Dermis microvascular lymphatic vessel endothelial cell (primary cell): Measurements from ENCODE around the gene NWD2. TPM values are rescaled to one million over a fixed set of nuclear protein-coding genes. Genes with fewer than 3 reads are reported as not detected.
"Not testable (repeated sequence)": the region's sequence is repeated elsewhere in the genome, so short reads cannot be mapped to it uniquely, and the experiment has no call there.

ENCODE experiments used
- DNase-seq, 2 donors: peaks; one replicate each; pipeline versions ENCODE4 v3.0.0 to v3.0.0-alpha.2; 2010; ENCODE audit warnings: low read depth in 2 of 2
- total RNA-seq: library from RNA; depleted of rRNA; stranded (reverse); fragments of >200 nt; gene quantifications from 2 replicates; pipeline ENCODE4 v1.2.1, GENCODE V29; 2014

NWD2 gene
- total RNA-seq, 1 donor from 2014 or later = not detected

GRCh38 chr4:37392521-37393255 lies 148.1 kb downstream of the NWD2 start:
- DNase-seq = peak in 1 of 2 donors; percentile 7

GRCh38 chr4:37393321-37393720 lies 148.8 kb downstream of the NWD2 start:
- no peak for DNase-seq

- no peak for DNase-seq
Measured at GRCh38 chr4:37393889-37394288, 149.3 kb downstream of the NWD2 start.

GRCh38 chr4:37397505-37397904 lies 153.0 kb downstream of the NWD2 start:
- DNase-seq = no peak

- DNase-seq = no peak
Measured at GRCh38 chr4:37400241-37400881, 155.8 kb downstream of the NWD2 start.

- not testable (repeated sequence) for DNase-seq
Measured at GRCh38 chr4:37407938-37408826, 163.6 kb downstream of the NWD2 start.

- DNase-seq = not testable (repeated sequence)
Measured at GRCh38 chr4:37413612-37414011, 169.1 kb downstream of the NWD2 start.

- DNase-seq = no peak
Measured at GRCh38 chr4:37415845-37416369, 171.4 kb downstream of the NWD2 start.

- no peak for DNase-seq
Measured at GRCh38 chr4:37421614-37422013, 177.1 kb downstream of the NWD2 start.

GRCh38 chr4:37422102-37422501 lies 177.6 kb downstream of the NWD2 start:
- DNase-seq = no peak

- no peak for DNase-seq
Measured at GRCh38 chr4:37422638-37423037, 178.1 kb downstream of the NWD2 start.

GRCh38 chr4:37423310-37423709 lies 178.8 kb downstream of the NWD2 start:
- DNase-seq = no peak

- DNase-seq = no peak
Measured at GRCh38 chr4:37424753-37425152, 180.2 kb downstream of the NWD2 start.

- no peak for DNase-seq
Measured at GRCh38 chr4:37425857-37426256, 181.3 kb downstream of the NWD2 start.

GRCh38 chr4:37427193-37427592 lies 182.7 kb downstream of the NWD2 start:
- no peak for DNase-seq

- no peak for DNase-seq
Measured at GRCh38 chr4:37429906-37430305, 185.4 kb downstream of the NWD2 start.

- no peak for DNase-seq
Measured at GRCh38 chr4:37430718-37431416, 186.3 kb downstream of the NWD2 start.

GRCh38 chr4:37431417-37431743 lies 186.8 kb downstream of the NWD2 start:
- no peak for DNase-seq

- DNase-seq = peak in 1 of 2 donors; percentile 1
Measured at GRCh38 chr4:37434469-37434868, 189.9 kb downstream of the NWD2 start.

- DNase-seq = no peak
Measured at GRCh38 chr4:37436546-37436945, 192.0 kb downstream of the NWD2 start.

- DNase-seq = no peak
Measured at GRCh38 chr4:37437163-37437562, 192.6 kb downstream of the NWD2 start.
